ENCODE data around the gene KRT74. TPM values are rescaled to one million over a fixed set of nuclear protein-coding genes. Genes with fewer than 3 reads are reported as not detected.

Gene KRT74
- total RNA-seq, 1 experiment from 2014 or later: not detected

- DNase-seq (ENCODE audit: low spot score) (no peak), ATAC-seq (no peak)
- POLR2A ChIA-PET: no interaction called here
- Mint-ChIP-seq H3K27me3 (ENCODE audit: low read depth) (peaks cover 3% of the 10 kb centered on the region; the same call in 1 of the 2 replicates), H3K36me3 (no peaks in the 10 kb centered on the region), H3K9me3 (no peaks in the 10 kb centered on the region), H3K27ac (no peak overlapping the region), H3K4me3 (no peak overlapping the region), H3K4me1 (peaks cover 4% of the 10 kb centered on the region; the same call in 1 of the 2 replicates)
- CTCF ChIA-PET: no interaction called here
- TF ChIP-seq ETV6 (CRISPR knock-in tag; IDR thresholded peaks at IDR 0.05) (no peak), ARID4B (CRISPR knock-in tag; IDR thresholded peaks at IDR 0.05; ENCODE audit: borderline replicate concordance) (no peak), CTCF (IDR thresholded peaks at IDR 0.05) (no peak), MAX (CRISPR knock-in tag; IDR thresholded peaks at IDR 0.05) (no peak)
These were observed 41.0 kb upstream of the KRT74 start for GRCh38 chr12:52614381-52615207.

GRCh38 chr12:52613384-52614030 lies 39.9 kb upstream of the KRT74 start:
- H3K4me1 Mint-ChIP-seq: peaks cover 4% of the 10 kb centered on the region; the same call in 1 of the 2 replicates
- H3K27me3 Mint-ChIP-seq (ENCODE audit: low read depth): peaks cover 3% of the 10 kb centered on the region; the same call in 1 of the 2 replicates
- H3K4me3 Mint-ChIP-seq: no peak overlapping the region
- no peak for DNase-seq (ENCODE audit: low spot score)
- CTCF ChIA-PET: interaction anchor here (1.2 kb wide), 1 partner anchor 257 kb away, joined by 3 read pairs; no protein-coding TSS in a partner anchor
- H3K9me3 Mint-ChIP-seq: no peaks in the 10 kb centered on the region
- ATAC-seq: no peak
- H3K36me3 Mint-ChIP-seq: no peaks in the 10 kb centered on the region
- H3K27ac Mint-ChIP-seq: no peak overlapping the region
- POLR2A ChIA-PET: no interaction called here
- TF ChIP-seq PRRX2 (CRISPR knock-in tag; IDR thresholded peaks at IDR 0.05) (no peak), TP53 (CRISPR knock-in tag; IDR thresholded peaks at IDR 0.05) (no peak), E2F4 (CRISPR knock-in tag; IDR thresholded peaks at IDR 0.05; ENCODE audit: borderline replicate concordance, low read depth) (no peak), ZNF219 (CRISPR knock-in tag; IDR thresholded peaks at IDR 0.05; ENCODE audit: borderline replicate concordance) (no peak), CDX4 (CRISPR knock-in tag; IDR thresholded peaks at IDR 0.05; ENCODE audit: borderline replicate concordance) (no peak), SOX15 (CRISPR knock-in tag; IDR thresholded peaks at IDR 0.05) (no peak), ERG (CRISPR knock-in tag; IDR thresholded peaks at IDR 0.05) (no peak), ZNF121 (CRISPR knock-in tag; IDR thresholded peaks at IDR 0.05) (no peak), ZBTB43 (CRISPR knock-in tag; IDR thresholded peaks at IDR 0.05) (no peak), ZNF425 (CRISPR knock-in tag; conservative IDR thresholded peaks at IDR 0.05) (no peak), USF1 (CRISPR knock-in tag; IDR thresholded peaks at IDR 0.05) (no peak), ZMAT4 (CRISPR knock-in tag; IDR thresholded peaks at IDR 0.05) (no peak), GRHL2 (CRISPR knock-in tag; IDR thresholded peaks at IDR 0.05; ENCODE audit: insufficient replicate concordance, severe bottlenecking) (no peak)
